Kidney epithelial cell (primary cell): ENCODE results near the gene TEF. TPM values are rescaled to one million over a fixed set of nuclear protein-coding genes. Genes with fewer than 3 reads are reported as not detected.

Experiments
- DNase-seq: peaks from one replicate; pipeline ENCODE4 v3.0.0-alpha.2; 2010; ENCODE audit warnings: low read depth
- H3K27me3 ChIP-seq: 2 replicates; pipeline ENCODE4 v1.6.0; 2011; ENCODE audit warnings: low read length; ENCODE audit not compliant: control insufficient read depth, insufficient read depth
- H3K36me3 ChIP-seq: 2 replicates; pipeline ENCODE4 v1.5.1; 2011; ENCODE audit warnings: low read length; ENCODE audit not compliant: control insufficient read depth, insufficient read depth
- H3K4me3 ChIP-seq: 2 replicates; pipeline ENCODE4 v1.5.1; 2011; ENCODE audit warnings: low read depth, mild to moderate bottlenecking, control low read depth, low read length
- CTCF ChIP-seq: IDR thresholded peaks from 2 replicates; pipeline ENCODE4 v1.5.1; 2011; ENCODE audit warnings: mild to moderate bottlenecking, moderate library complexity, low read length, control low read depth, inconsistent platforms; ENCODE audit not compliant: insufficient read depth, poor library complexity, severe bottlenecking
- total RNA-seq: library from RNA; depleted of rRNA; stranded (reverse); fragments of >200 nt; gene quantifications from 2 replicates; pipeline ENCODE4 v1.2.3, GENCODE V29; 2015

Gene TEF
- total RNA-seq, 1 donor from 2014 or later: 4.0 TPM

GRCh38 chr22:41357191-41357590 lies 24.6 kb upstream of the TEF start:
- no peak overlapping the region for H3K4me3 ChIP-seq
- H3K36me3 ChIP-seq: peaks cover 7% of the 10 kb centered on the region
- H3K27me3 ChIP-seq: no peaks in the 10 kb centered on the region
- DNase-seq: no peak
- TF ChIP-seq CTCF: no peak

DNA sequence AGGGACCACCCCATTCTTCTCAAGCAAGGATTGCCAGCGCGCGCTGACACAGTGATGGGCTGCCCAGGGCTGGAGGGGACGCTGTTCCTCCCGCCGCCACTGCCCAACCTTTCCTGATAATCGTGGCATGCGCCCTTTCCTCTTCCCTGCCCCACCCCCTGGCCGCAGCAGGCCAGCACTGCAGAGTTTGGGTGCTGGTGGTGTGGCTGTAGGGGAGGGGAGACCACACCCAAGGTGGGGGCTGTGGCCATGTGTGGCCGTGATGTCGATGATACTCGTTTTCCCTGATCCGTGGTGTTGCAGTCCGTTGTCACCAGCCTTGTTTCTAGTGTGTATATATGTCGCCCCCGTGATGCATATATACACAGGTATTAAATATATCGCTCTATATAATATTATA lies 22.8 kb upstream of the TEF start:
- Histone ChIP-seq H3K27me3 (no peaks in the 10 kb centered on the region), H3K4me3 (no peak overlapping the region), H3K36me3 (peaks cover 7% of the 10 kb centered on the region)
- no peak for TF ChIP-seq CTCF
- no peak for DNase-seq

- Histone ChIP-seq H3K36me3 (peaks cover 6% of the 10 kb centered on the region), H3K27me3 (no peaks in the 10 kb centered on the region), H3K4me3 (no peak overlapping the region)
- DNase-seq: no peak
- TF ChIP-seq CTCF: no peak
Observed at GRCh38 chr22:41359376-41359775, 22.4 kb upstream of the TEF start.

DNA sequence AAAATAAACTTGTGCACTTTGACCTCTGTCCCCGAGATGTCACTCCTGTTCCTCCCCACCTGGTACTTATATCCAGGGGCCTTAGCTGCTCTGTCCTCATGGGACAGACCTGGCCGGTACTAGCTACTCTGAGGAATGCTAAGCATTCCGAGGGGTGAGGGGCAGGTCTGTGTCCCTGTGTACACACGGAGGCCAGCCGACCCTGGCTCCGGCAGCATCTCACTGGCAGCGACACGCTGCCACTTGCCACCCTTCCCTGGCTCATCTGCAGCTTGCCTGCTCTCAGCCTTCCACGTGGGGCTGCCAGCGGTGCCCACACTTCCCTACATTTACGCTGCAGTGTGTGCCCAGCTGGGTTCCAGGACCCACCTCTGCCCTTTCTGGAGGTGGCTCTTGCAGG lies 21.6 kb upstream of the TEF start:
- DNase-seq: no peak
- H3K27me3 ChIP-seq: no peaks in the 10 kb centered on the region
- TF ChIP-seq CTCF: no peak
- no peak overlapping the region for H3K4me3 ChIP-seq
- peaks cover 6% of the 10 kb centered on the region for H3K36me3 ChIP-seq

DNA sequence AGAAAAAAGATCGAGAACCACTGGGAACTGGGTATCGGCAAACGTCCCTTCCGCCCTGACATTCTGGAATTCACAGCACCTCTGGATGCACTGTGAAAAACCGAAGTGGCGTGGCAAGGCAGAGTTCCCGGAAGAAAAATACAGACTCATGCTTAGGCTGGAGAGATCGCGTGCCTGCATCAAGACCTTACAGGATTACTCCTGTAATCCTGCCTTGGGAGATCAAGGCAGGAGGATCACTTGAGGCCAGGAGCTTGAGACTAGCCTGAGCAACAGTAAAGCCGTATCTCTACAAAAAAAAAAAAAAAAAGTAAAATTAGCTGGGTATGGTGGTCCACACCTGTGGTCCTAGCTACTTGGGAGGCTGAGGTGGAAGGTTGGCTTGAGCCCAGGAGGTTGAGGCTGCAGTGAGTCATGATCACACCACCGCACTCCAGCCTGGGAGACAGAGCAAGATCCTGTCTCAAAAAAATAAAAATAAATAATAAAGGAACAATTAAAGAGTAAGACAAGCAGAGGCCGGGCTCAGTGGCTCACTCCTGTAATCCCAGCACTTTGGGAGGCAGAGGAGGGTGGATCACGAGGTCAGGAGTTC lies 19.9 kb upstream of the TEF start:
- TF ChIP-seq CTCF: no peak
- DNase-seq: no peak
- Histone ChIP-seq H3K36me3 (peaks cover 3% of the 10 kb centered on the region), H3K27me3 (peaks cover 3% of the 10 kb centered on the region), H3K4me3 (no peak overlapping the region)

DNA sequence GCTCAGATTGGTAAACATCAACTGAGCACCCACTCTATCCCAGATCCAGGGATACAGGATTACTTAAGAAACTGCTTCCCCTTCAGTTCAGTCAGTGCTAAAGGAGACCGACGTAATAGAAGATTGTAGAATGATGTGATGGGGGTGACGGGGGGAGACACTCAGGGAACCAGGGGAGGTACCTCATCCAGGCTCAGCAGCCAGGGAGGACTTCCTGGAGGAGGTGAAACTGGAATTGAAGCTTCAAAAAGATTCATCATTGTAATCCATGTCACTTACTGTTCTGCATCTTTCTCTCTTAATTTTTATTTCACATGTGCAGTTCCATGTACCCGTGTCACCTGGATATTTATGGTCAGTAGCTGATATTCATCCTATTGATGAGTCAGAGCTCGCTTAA lies 19.1 kb upstream of the TEF start:
- no peak overlapping the region for H3K4me3 ChIP-seq
- H3K36me3 ChIP-seq: peaks cover 3% of the 10 kb centered on the region
- DNase-seq: no peak
- no peak for TF ChIP-seq CTCF
- H3K27me3 ChIP-seq: peaks cover 3% of the 10 kb centered on the region
